ENCODE data around the gene PPM1L. TPM values are rescaled to one million over a fixed set of nuclear protein-coding genes. Genes with fewer than 3 reads are reported as not detected.

Gene PPM1L
- total RNA-seq, 1 experiment from 2014 or later, result 10.6 TPM

- H3K27ac ChIP-seq (ENCODE audit: low read depth, low read length, poor library complexity, severe bottlenecking), result no peak overlapping the region
- DNase-seq (ENCODE audit: low spot score), result no peak
- H3K4me1 ChIP-seq (ENCODE audit: insufficient read depth, low read length, poor library complexity, severe bottlenecking), result no peaks in the 10 kb centered on the region
- intact Hi-C loops (cut with micrococcal nuclease; ENCODE audit: unreplicated experiment), result no loop called here
- ChIA-PET CTCF (no interaction called here), POLR2A (ENCODE audit: low non-redundant PET) (no interaction called here)
- no peaks in the 10 kb centered on the region for H3K27me3 ChIP-seq (replicated peaks; ENCODE audit: insufficient read depth, low read depth, low read length, poor library complexity)
- BruUV-seq (replicated peaks), result no TSS peak
- no peaks in the 10 kb centered on the region for H3K36me3 ChIP-seq (ENCODE audit: insufficient read depth, low read length, poor library complexity, severe bottlenecking)
- H3K4me3 ChIP-seq (ENCODE audit: low read depth, low read length, poor library complexity, severe bottlenecking), result no peak overlapping the region
- H3K9me3 ChIP-seq (ENCODE audit: low read depth, low read length, poor library complexity, severe bottlenecking), result no peaks in the 10 kb centered on the region
- TF ChIP-seq, protein P1, sequence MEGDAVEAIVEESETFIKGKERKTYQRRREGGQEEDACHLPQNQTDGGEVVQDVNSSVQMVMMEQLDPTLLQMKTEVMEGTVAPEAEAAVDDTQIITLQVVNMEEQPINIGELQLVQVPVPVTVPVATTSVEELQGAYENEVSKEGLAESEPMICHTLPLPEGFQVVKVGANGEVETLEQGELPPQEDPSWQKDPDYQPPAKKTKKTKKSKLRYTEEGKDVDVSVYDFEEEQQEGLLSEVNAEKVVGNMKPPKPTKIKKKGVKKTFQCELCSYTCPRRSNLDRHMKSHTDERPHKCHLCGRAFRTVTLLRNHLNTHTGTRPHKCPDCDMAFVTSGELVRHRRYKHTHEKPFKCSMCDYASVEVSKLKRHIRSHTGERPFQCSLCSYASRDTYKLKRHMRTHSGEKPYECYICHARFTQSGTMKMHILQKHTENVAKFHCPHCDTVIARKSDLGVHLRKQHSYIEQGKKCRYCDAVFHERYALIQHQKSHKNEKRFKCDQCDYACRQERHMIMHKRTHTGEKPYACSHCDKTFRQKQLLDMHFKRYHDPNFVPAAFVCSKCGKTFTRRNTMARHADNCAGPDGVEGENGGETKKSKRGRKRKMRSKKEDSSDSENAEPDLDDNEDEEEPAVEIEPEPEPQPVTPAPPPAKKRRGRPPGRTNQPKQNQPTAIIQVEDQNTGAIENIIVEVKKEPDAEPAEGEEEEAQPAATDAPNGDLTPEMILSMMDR (conservative IDR thresholded peaks at IDR 0.05; ENCODE audit: low read depth, low read length), result no peak
These were observed 17.0 kb upstream of the PPM1L start for GRCh38 chr3:160739079-160739478.

GRCh38 chr3:160746976-160747375 is 9.1 kb upstream of the PPM1L start:
- H3K9me3 ChIP-seq (ENCODE audit: low read depth, low read length, poor library complexity, severe bottlenecking), result no peaks in the 10 kb centered on the region
- no peaks in the 10 kb centered on the region for H3K4me1 ChIP-seq (ENCODE audit: insufficient read depth, low read length, poor library complexity, severe bottlenecking)
- peaks cover 3% of the 10 kb centered on the region for H3K27me3 ChIP-seq (replicated peaks; ENCODE audit: insufficient read depth, low read depth, low read length, poor library complexity)
- no TSS peak for BruUV-seq (replicated peaks)
- TF ChIP-seq, protein P1 (conservative IDR thresholded peaks at IDR 0.05; ENCODE audit: low read depth, low read length), result no peak
- TF ChIP-seq EZH2 (IDR thresholded peaks at IDR 0.05; ENCODE audit: borderline replicate concordance, low read depth, low read length, poor library complexity, severe bottlenecking), result no peak
- no peak overlapping the region for H3K27ac ChIP-seq (ENCODE audit: low read depth, low read length, poor library complexity, severe bottlenecking)
- H3K36me3 ChIP-seq (ENCODE audit: insufficient read depth, low read length, poor library complexity, severe bottlenecking), result no peaks in the 10 kb centered on the region
- ChIA-PET POLR2A (ENCODE audit: low non-redundant PET) (no interaction called here), CTCF (no interaction called here)
- no peak overlapping the region for H3K4me3 ChIP-seq (ENCODE audit: low read depth, low read length, poor library complexity, severe bottlenecking)
- intact Hi-C loops (cut with micrococcal nuclease; ENCODE audit: unreplicated experiment), result no loop called here
- no peak for DNase-seq (ENCODE audit: low spot score)

DNA sequence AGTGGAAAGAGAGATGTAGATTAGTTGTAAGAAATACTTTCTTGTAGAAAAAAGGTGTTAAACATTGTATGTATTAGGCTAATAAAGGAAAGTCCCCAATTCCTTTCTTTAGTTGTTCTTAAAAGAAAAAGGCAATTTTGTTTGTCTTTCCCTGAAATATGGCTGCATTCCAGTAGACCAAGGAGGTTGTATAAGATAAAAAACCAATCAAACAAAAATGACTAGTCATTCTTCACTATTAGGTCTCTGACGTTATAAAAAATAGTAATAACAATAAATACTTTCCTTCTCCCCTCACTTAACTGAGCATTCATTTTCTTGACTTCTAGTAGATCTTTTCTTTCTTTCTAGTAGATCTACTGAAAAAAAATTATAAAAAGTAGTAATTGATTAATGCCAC is 8.6 kb upstream of the PPM1L start:
- H3K4me1 ChIP-seq (ENCODE audit: insufficient read depth, low read length, poor library complexity, severe bottlenecking), result no peaks in the 10 kb centered on the region
- H3K27me3 ChIP-seq (replicated peaks; ENCODE audit: insufficient read depth, low read depth, low read length, poor library complexity), result peaks cover 3% of the 10 kb centered on the region
- TF ChIP-seq EZH2 (IDR thresholded peaks at IDR 0.05; ENCODE audit: borderline replicate concordance, low read depth, low read length, poor library complexity, severe bottlenecking), result no peak
- TF ChIP-seq, protein P1 (conservative IDR thresholded peaks at IDR 0.05; ENCODE audit: low read depth, low read length), result no peak
- no peaks in the 10 kb centered on the region for H3K9me3 ChIP-seq (ENCODE audit: low read depth, low read length, poor library complexity, severe bottlenecking)
- H3K27ac ChIP-seq (ENCODE audit: low read depth, low read length, poor library complexity, severe bottlenecking), result no peak overlapping the region
- intact Hi-C loops (cut with micrococcal nuclease; ENCODE audit: unreplicated experiment), result no loop called here
- H3K36me3 ChIP-seq (ENCODE audit: insufficient read depth, low read length, poor library complexity, severe bottlenecking), result no peaks in the 10 kb centered on the region
- ChIA-PET POLR2A (ENCODE audit: low non-redundant PET) (no interaction called here), CTCF (no interaction called here)
- no TSS peak for BruUV-seq (replicated peaks)
- no peak overlapping the region for H3K4me3 ChIP-seq (ENCODE audit: low read depth, low read length, poor library complexity, severe bottlenecking)
- DNase-seq (ENCODE audit: low spot score), result no peak
